C4-2B (cell line): ENCODE data around the gene DUS4L.

Experiments
- H3K27ac ChIP-seq: fragments of 450-650 bp; 2 replicates; pipeline ENCODE4 v1.5.1; 2017
- ZFX ChIP-seq: fragments of 450-650 bp; IDR thresholded peaks from 2 replicates; pipeline ENCODE4 v1.6.1; 2017
- TF ChIP-seq, protein P1 (sequence below): fragments of 450-650 bp; conservative IDR thresholded peaks from 2 replicates; pipeline ENCODE4 v1.5.1; 2017; ENCODE audit warnings: mild to moderate bottlenecking

Gene DUS4L

DNA sequence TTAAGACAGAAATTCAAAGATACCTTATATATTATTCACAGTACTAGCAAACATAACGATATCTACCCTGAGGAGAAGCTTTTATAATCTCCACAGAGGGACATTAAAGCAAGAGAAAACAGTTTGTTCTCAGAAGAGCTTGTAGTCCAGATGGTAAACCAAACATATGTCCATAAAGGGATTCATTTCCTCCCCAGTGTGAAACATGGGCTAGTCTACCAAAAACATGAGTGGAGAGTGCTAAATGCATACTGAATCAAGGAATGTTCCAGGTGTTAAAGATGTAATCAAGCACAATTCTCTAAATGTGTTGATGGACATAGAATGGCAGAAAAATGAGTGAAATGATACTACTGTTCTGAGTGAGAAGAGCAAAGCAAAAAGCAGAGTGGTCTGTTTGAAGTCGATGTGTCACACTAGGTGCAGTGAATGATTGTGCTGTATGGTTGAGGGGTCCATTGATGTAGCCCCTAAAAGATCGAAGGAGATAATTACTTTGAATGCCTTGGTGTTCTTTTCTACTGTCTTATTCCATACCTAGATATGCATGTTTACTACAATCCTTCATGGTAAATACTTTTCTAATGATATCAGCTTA lies 41.5 kb downstream of the DUS4L start:
- TF ChIP-seq, protein P1, sequence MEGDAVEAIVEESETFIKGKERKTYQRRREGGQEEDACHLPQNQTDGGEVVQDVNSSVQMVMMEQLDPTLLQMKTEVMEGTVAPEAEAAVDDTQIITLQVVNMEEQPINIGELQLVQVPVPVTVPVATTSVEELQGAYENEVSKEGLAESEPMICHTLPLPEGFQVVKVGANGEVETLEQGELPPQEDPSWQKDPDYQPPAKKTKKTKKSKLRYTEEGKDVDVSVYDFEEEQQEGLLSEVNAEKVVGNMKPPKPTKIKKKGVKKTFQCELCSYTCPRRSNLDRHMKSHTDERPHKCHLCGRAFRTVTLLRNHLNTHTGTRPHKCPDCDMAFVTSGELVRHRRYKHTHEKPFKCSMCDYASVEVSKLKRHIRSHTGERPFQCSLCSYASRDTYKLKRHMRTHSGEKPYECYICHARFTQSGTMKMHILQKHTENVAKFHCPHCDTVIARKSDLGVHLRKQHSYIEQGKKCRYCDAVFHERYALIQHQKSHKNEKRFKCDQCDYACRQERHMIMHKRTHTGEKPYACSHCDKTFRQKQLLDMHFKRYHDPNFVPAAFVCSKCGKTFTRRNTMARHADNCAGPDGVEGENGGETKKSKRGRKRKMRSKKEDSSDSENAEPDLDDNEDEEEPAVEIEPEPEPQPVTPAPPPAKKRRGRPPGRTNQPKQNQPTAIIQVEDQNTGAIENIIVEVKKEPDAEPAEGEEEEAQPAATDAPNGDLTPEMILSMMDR: no peak
- TF ChIP-seq ZFX: no peak
- H3K27ac ChIP-seq: no peak overlapping the region

DNA sequence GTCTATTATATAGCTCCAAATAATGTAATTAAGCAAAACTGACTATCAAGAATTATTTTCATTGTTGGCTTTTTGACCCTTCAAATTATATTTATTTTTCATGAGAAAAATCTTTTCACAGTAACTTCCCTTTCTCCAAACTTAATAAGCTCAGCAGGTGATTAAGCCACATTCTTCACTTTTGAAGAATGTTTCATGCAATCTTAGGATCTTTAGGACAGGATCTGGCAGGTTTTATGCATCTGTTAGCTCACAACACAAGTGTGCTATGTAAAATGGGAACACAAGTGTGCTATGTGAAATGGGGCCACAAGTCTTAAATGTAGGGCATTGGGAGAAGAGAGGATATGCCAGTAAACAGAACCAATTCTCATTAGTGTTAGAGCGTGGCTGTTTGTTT lies 42.5 kb downstream of the DUS4L start:
- TF ChIP-seq, protein P1: no peak
- no peak for TF ChIP-seq ZFX
- no peak overlapping the region for H3K27ac ChIP-seq

DNA sequence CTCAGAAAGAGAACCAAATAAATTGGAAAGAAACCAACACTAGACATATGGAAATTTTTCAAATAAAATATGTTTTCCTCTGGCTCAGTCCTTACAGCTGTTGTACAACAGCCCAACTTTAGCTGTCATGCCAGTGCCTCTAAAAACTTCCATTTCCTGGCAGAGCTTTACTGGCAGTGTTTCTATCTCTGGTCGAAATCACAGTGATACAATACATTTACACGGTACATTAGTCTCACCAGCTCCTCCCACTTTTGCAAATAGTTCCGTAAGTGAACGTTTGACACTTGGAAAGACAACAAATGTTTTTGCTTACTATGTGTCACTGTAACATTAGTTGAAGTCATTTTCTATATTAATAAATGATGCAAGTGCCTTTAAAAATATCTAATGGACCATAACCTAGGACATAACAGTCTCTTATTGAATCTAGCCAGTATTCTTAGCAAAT lies 46.1 kb downstream of the DUS4L start:
- no peak overlapping the region for H3K27ac ChIP-seq
- TF ChIP-seq ZFX: no peak
- TF ChIP-seq, protein P1: no peak

DNA sequence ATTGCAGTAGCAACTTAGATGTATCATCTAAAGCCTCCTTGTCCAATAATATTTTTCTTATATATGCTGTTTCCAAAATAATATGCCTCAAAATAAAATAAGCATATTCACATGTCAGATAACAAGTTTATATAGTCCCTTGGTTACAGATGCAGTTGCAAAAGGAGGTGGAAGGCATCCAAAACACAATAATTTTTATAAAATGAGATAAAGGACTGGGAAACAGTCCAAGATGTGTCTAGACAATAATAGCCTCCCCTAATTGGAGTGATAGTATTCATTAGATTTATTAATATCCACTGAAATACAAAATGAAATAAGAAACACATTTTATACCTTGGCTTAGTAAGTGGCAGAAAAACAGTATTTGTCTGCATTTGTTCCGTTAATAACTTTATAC lies 46.6 kb downstream of the DUS4L start:
- TF ChIP-seq, protein P1: no peak
- H3K27ac ChIP-seq: no peak overlapping the region

DNA sequence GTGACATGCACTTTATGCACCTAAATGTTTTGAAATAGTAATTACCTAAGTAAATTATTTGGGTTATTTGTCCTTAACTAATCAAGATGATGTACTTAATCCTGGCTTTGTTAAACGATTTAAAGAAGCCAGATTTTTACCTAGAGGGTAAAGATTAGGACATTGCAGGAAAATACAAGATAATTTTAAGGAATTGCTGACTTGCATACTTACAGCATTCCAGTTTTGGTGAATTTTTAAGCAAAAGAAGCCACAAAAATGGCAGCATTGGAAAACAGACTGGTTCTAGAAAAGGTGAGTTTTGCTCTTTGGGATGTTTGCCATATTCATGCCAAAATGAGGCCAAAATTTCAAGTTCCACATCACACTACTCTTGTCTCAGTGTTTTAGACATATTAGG lies 49.7 kb downstream of the DUS4L start:
- peak overlapping the region; percentile 75; the same call in 1 of the 2 replicates for H3K27ac ChIP-seq
- TF ChIP-seq, protein P1: no peak
- TF ChIP-seq ZFX: no peak

DNA sequence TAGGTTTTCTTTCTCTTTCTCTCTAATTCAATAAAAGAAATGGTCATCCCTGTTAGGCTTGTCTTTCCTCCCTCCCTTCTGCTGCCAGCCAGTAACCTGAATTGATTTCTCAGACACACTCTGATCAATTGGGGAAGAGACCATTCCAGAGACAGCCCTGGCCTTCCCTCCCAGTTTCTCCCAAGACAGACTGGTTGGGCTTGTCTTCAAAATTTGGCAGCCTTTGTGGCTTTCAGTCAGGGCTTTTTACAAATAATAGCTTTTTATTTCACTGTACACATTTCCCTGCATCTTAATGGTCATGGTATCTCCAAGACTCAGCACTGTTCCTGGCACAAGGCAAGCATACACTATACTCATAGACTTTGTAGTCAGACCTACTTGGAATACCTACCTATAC lies 50.2 kb downstream of the DUS4L start:
- H3K27ac ChIP-seq: peak overlapping the region; percentile 75; the same call in 1 of the 2 replicates
- TF ChIP-seq, protein P1: no peak
- TF ChIP-seq ZFX: no peak

DNA sequence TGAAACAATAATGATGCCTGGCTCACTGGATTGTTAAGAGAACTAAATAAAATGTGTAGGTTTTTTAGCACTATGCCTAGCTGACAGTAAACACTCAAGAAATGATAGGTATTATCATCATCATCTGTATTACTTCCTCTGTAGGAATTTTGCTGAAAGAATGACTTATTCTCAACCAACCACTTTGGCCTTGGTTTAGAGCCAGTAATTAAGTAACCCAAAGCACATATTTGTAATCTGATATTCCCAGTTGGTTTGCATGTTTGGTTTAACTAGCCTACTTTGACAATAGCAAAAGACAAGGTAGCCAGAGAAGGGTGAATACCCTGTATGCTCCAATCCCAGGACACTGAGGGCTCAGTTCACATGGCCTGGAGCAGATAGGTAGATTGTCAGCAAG lies 50.7 kb downstream of the DUS4L start:
- TF ChIP-seq, protein P1: no peak
- no peak for TF ChIP-seq ZFX
- H3K27ac ChIP-seq: peak overlapping the region; percentile 90; the same call in 1 of the 2 replicates
